MCF 10A (cell line): Measurements from ENCODE around the gene EPO. TPM values are rescaled to one million over a fixed set of nuclear protein-coding genes. Genes with fewer than 3 reads are reported as not detected.
"Not testable (repeated sequence)": the region's sequence is repeated elsewhere in the genome, so short reads cannot be mapped to it uniquely, and the experiment has no call there.

Source experiments
- BruUV-seq: library from RNA; stranded (reverse); fragments of 400-500 nt; replicated peaks from 2 replicates; lab custom pipeline; 2021; lab: Mats Ljungman, UMichigan
- CTCF ChIA-PET: fragments of 300-600 bp; sonication (Branson Sonifier 250); formaldehyde crosslinking; extraction: SDS; loops from one replicate; lab custom pipeline; 2021; ENCODE audit warnings: antibody characterized with exemption, inconsistent platforms; lab: Yijun Ruan, JAX
- POLR2A ChIA-PET: fragments of 300-600, 350-650 bp; sonication (Branson Sonifier 250); formaldehyde crosslinking; extraction: SDS; loops from one replicate; lab custom pipeline; 2020; ENCODE audit warnings: antibody characterized with exemption, inconsistent platforms; lab: Yijun Ruan, JAX
- DNase-seq: peaks from one replicate; pipeline ENCODE4 v3.0.0-alpha.2; 2018; ENCODE audit not compliant: unreplicated experiment
- H3K27ac Mint-ChIP-seq: one replicate; pipeline ENCODE4 v1.8.0; 2022; ENCODE audit warnings: mild to moderate bottlenecking, low read depth, mixed read lengths; ENCODE audit not compliant: unreplicated experiment
- H3K27me3 Mint-ChIP-seq: one replicate; pipeline ENCODE4 v1.8.0; 2022; ENCODE audit warnings: mixed read lengths; ENCODE audit not compliant: insufficient read depth, unreplicated experiment
- H3K36me3 Mint-ChIP-seq: one replicate; pipeline ENCODE4 v1.8.0; 2022; ENCODE audit warnings: mild to moderate bottlenecking, moderate library complexity, mixed read lengths; ENCODE audit not compliant: insufficient read depth, unreplicated experiment
- H3K4me1 Mint-ChIP-seq: one replicate; pipeline ENCODE4 v1.8.0; 2022; ENCODE audit warnings: mixed read lengths; ENCODE audit not compliant: insufficient read depth, unreplicated experiment
- H3K4me3 Mint-ChIP-seq: one replicate; pipeline ENCODE4 v1.8.0; 2022; ENCODE audit warnings: mild to moderate bottlenecking, moderate library complexity, mixed read lengths; ENCODE audit not compliant: unreplicated experiment
- H3K9me3 Mint-ChIP-seq: one replicate; pipeline ENCODE4 v1.8.0; 2022; ENCODE audit warnings: mixed read lengths; ENCODE audit not compliant: unreplicated experiment
- intact Hi-C: fragments of 100-400 bp; cut with micrococcal nuclease; formaldehyde crosslinking; loops from 2 replicates; pipeline ENCODE4 v1.14.1; 2022
- total RNA-seq: library from RNA; stranded (reverse); gene quantifications from 2 replicates; pipeline ENCODE4 v1.2.3, GENCODE V29; 2022
- TF ChIP-seq, protein P1 (sequence below): fragments of 200-600 bp; IDR thresholded peaks from one replicate; pipeline ENCODE4 v1.8.0; 2022; ENCODE audit warnings: antibody characterized with exemption, mild to moderate bottlenecking; ENCODE audit not compliant: unreplicated experiment

The EPO gene
- total RNA-seq, 1 experiment from 2014 or later, result not detected

GRCh38 chr7:100714725-100715124 is 5.5 kb upstream of the EPO start:
- BruUV-seq, result no TSS peak

GRCh38 chr7:100717073-100717472 is 3.2 kb upstream of the EPO start:
- POLR2A ChIA-PET, result interaction anchor here (0.5 kb wide), 1 partner anchor 135 kb away, joined by 3 read pairs; the partner anchor contains the start of gene SLC12A9
- CTCF ChIA-PET, result interaction anchor here (0.6 to 2.0 kb wide), 4 partner anchors 9 to 248 kb away, joined by 3 to 9 read pairs (median 4); no protein-coding TSS in a partner anchor
- H3K27me3 Mint-ChIP-seq, result peaks cover 48% of the 10 kb centered on the region
- H3K4me1 Mint-ChIP-seq, H3K36me3 Mint-ChIP-seq, H3K27ac Mint-ChIP-seq, BruUV-seq, H3K4me3 Mint-ChIP-seq, H3K9me3 Mint-ChIP-seq, DNase-seq, intact Hi-C loops: not testable (repeated sequence)

More at GRCh38 chr7:100714725-100715124, 5.5 kb upstream of the EPO start:
- H3K36me3 Mint-ChIP-seq, result peaks cover 2% of the 10 kb centered on the region
- H3K4me3 Mint-ChIP-seq, result no peak overlapping the region
- DNase-seq, result no peak
- H3K27me3 Mint-ChIP-seq, result peaks cover 26% of the 10 kb centered on the region
- H3K27ac Mint-ChIP-seq, result no peak overlapping the region
- intact Hi-C loops, result no loop called here
- ChIA-PET POLR2A (interaction anchor here (1.0 to 1.7 kb wide), 2 partner anchors 9 to 11 kb away, joined by 3 to 8 read pairs; partner anchors contain the start of gene POP7), CTCF (interaction anchor here (0.6 to 1.4 kb wide), 6 partner anchors 9 to 1442 kb away, joined by 3 to 4 read pairs (median 3); partner anchors contain the start of genes MYH16 and POP7)
- H3K9me3 Mint-ChIP-seq, result no peaks in the 10 kb centered on the region
- no peaks in the 10 kb centered on the region for H3K4me1 Mint-ChIP-seq
- TF ChIP-seq, protein P1, sequence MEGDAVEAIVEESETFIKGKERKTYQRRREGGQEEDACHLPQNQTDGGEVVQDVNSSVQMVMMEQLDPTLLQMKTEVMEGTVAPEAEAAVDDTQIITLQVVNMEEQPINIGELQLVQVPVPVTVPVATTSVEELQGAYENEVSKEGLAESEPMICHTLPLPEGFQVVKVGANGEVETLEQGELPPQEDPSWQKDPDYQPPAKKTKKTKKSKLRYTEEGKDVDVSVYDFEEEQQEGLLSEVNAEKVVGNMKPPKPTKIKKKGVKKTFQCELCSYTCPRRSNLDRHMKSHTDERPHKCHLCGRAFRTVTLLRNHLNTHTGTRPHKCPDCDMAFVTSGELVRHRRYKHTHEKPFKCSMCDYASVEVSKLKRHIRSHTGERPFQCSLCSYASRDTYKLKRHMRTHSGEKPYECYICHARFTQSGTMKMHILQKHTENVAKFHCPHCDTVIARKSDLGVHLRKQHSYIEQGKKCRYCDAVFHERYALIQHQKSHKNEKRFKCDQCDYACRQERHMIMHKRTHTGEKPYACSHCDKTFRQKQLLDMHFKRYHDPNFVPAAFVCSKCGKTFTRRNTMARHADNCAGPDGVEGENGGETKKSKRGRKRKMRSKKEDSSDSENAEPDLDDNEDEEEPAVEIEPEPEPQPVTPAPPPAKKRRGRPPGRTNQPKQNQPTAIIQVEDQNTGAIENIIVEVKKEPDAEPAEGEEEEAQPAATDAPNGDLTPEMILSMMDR, result no peak

- DNase-seq, result peak; percentile 27
- ChIA-PET POLR2A (interaction anchor here (0.6 to 2.3 kb wide), 5 partner anchors 14 to 227 kb away, joined by 3 to 9 read pairs (median 3); partner anchors contain the start of genes POP7 and SLC12A9), CTCF (interaction anchor here (0.6 to 3.5 kb wide), 12 partner anchors 13 to 1553 kb away, joined by 3 to 31 read pairs (median 4); partner anchors contain the start of genes POP7 and SLC12A9)
- TF ChIP-seq, protein P1, result peak; percentile 61
- H3K9me3 Mint-ChIP-seq, result no peaks in the 10 kb centered on the region
- H3K27ac Mint-ChIP-seq, result no peak overlapping the region
- H3K36me3 Mint-ChIP-seq, result no peaks in the 10 kb centered on the region
- H3K27me3 Mint-ChIP-seq, result peaks cover 48% of the 10 kb centered on the region
- no TSS peak for BruUV-seq
- H3K4me3 Mint-ChIP-seq, result no peak overlapping the region
- intact Hi-C loops, result loop anchor here (1.0 to 10.0 kb wide), 2 partner anchors 133 to 335 kb away; partner anchors contain the start of gene SLC12A9
- no peaks in the 10 kb centered on the region for H3K4me1 Mint-ChIP-seq
These were observed 567 bp upstream of the EPO start for GRCh38 chr7:100719523-100720278.

DNA sequence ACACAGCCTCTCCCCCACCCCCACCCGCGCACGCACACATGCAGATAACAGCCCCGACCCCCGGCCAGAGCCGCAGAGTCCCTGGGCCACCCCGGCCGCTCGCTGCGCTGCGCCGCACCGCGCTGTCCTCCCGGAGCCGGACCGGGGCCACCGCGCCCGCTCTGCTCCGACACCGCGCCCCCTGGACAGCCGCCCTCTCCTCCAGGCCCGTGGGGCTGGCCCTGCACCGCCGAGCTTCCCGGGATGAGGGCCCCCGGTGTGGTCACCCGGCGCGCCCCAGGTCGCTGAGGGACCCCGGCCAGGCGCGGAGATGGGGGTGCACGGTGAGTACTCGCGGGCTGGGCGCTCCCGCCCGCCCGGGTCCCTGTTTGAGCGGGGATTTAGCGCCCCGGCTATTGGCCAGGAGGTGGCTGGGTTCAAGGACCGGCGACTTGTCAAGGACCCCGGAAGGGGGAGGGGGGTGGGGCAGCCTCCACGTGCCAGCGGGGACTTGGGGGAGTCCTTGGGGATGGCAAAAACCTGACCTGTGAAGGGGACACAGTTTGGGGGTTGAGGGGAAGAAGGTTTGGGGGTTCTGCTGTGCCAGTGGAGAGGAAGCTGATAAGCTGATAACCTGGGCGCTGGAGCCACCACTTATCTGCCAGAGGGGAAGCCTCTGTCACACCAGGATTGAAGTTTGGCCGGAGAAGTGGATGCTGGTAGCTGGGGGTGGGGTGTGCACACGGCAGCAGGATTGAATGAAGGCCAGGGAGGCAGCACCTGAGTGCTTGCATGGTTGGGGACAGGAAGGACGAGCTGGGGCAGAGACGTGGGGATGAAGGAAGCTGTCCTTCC is 620 bp downstream of the EPO start:
- Mint-ChIP-seq H3K9me3 (no peaks in the 10 kb centered on the region), H3K27me3 (peaks cover 48% of the 10 kb centered on the region), H3K36me3 (no peaks in the 10 kb centered on the region), H3K4me1 (peaks cover 8% of the 10 kb centered on the region), H3K4me3 (no peak overlapping the region), H3K27ac (no peak overlapping the region)
- ChIA-PET CTCF (interaction anchor here (0.6 to 3.5 kb wide), 5 partner anchors 15 to 1552 kb away, joined by 3 to 31 read pairs (median 5); partner anchors contain the start of genes POP7 and SLC12A9), POLR2A (interaction anchor here (0.6 to 1.3 kb wide), 2 partner anchors 58 to 132 kb away, joined by 3 to 4 read pairs; partner anchors contain the start of gene SLC12A9)
- intact Hi-C loops, result loop anchor here (1.0 to 10.0 kb wide), 2 partner anchors 131 to 334 kb away; partner anchors contain the start of gene SLC12A9
- no peak for DNase-seq
- BruUV-seq, result no TSS peak
- TF ChIP-seq, protein P1, result no peak
